HG02973 (cell line): ENCODE results near the gene ZCCHC7.
A peak's percentile ranks its signal among the peaks of the same experiment; 100 is the strongest.
"Not testable (repeated sequence)": the region's sequence is repeated elsewhere in the genome, so short reads cannot be mapped to it uniquely, and the experiment has no call there.

ENCODE experiments used
- ATAC-seq: cut with Tn5 transposase; IDR thresholded peaks from one replicate; pipeline ENCODE4 v1.9.1; 2021; ENCODE audit warnings: moderate library complexity; ENCODE audit not compliant: unreplicated experiment

ZCCHC7 gene

DNA sequence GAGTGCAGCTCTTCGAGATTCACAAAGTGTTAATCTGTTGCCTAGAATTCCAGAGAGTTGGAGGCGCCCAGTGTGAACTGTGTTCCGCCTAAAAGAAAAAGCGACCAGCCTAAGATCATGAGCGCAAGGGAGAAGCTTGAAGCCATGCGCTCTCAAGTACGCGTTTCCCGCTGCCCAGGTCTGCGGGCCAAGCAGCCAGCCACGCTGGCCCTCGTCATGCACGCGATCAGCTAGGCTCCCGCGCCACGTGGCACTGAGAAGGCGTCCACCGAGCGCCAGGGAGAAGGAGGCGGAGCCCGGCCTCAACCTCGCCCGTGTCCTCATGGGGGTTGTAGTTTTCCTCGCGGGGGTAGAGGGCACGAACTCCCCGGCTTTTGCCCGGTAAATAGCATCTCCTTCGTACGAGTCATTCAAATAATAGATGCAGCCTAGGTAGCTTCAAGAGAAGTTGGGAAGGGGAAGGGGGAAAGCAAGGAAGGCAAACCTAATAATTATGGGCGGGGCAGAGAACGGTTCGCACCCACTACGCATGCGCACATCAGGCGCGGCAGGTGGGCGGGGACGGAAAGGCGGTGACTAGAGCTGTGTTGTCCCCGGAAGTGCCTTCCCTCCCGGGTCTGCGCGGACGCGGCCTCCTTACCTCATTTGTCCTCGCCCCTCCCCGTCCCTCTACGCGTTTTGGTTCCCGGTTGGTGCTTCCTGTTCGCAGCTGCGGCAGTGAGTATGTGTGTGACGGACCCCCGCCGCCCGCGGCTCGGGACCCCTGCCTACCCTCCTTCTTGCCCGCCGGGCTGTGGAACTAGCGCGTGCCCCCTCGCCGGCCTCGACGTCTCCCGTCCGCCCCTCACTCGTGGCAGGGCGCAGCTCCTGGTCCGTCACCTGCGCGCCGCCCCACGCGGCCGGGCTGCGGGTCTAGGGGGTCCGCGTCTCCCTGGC, at the start of gene ZCCHC7:
ZCCHC7 (plus strand) TSS at position 668 of the 936 bp plus-strand sequence.
- ATAC-seq: peak; percentile 91

DNA sequence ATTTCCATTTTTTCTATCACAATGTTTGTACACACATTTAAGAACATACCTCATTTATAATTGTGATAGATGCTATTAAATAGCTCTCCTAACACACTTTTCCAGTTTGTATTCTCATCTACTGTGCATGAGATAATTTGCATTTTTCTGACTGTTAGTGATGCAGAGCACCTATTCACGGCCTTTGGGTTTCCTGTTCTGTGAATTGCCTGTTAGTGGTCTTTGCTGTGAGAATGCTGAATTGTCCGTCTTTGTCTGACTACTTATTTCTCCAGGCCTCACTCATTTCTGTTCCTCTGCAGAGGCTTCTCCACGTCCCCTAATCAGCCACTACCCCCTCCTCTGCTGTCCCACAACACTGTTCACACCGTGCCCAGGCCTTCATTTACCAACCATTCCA, 45.6 kb upstream of the ZCCHC7 start:
- ATAC-seq: not testable (repeated sequence)

GRCh38 chr9:37079370-37080164, 40.8 kb upstream of the ZCCHC7 start:
- ATAC-seq: peak; percentile 90

- not testable (repeated sequence) for ATAC-seq
Observed at GRCh38 chr9:37080165-37080628, 40.2 kb upstream of the ZCCHC7 start.

DNA sequence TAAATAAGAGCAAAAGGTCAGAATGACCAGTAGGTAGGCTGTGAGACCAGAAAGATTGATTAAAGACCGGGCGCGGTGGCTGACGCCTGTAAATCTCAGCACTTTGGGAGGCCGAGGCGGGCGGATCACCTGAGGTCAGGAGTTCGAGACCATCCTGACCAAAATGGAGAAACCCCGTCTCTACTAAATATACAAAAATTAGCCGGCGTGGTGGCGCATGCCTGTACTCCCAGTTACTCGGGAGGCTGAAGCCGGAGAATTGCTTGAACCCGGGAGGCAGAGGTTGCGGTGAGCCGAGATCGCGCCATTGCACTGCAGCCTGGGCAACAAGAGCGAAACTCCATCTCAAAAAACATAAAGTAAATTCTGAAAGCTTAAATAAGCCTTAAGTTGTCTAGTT, 38.9 kb upstream of the ZCCHC7 start:
- not testable (repeated sequence) for ATAC-seq

GRCh38 chr9:37082214-37082765, 38.1 kb upstream of the ZCCHC7 start:
- ATAC-seq: no peak

GRCh38 chr9:37083654-37084053, 36.7 kb upstream of the ZCCHC7 start:
- ATAC-seq: no peak

- no peak for ATAC-seq
Observed at GRCh38 chr9:37085233-37085632, 35.1 kb upstream of the ZCCHC7 start.

- not testable (repeated sequence) for ATAC-seq
Observed at GRCh38 chr9:37092714-37093295, 27.6 kb upstream of the ZCCHC7 start.

DNA sequence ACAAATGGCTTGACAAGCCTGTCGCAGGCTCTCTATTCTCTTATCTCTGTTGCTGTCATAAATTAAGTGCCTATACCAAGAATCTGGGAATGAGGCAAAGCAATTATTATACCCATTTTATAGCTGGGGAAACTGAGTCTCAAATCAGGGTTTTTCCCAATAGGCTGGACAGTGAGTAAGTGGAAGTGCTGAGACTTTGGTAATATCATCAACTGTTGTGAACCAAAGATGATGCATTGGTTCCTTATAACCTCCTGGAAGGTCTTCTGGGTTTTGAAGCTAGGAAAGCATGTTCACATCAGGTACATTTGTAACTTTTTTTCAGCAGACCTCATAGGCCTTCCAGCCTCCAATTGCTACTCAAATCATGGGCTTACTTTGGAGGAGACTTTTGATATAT, 25.6 kb upstream of the ZCCHC7 start:
- ATAC-seq: no peak

DNA sequence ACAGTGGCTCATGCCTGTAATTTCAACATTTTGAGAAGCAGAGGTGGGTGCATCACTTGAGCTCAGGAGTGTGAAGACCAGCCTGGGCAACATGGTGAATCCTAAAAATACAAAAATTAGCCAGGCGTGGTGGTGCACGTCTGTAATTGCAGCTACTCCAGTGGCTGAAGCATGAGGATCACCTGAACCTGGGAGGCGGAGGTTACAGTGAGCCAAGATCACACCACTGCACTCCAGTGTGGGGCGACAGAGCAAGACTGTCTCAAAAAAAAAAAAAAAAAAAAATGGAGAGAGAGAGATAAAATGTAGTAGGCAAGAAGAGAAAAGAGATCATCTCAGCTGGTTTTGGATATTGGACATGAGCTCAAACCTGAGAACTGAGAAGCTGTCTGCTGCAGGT, 23.7 kb upstream of the ZCCHC7 start:
- no peak for ATAC-seq

- ATAC-seq: no peak
Observed at GRCh38 chr9:37097294-37097693, 23.1 kb upstream of the ZCCHC7 start.

- no peak for ATAC-seq
Observed at GRCh38 chr9:37100327-37100726, 20.0 kb upstream of the ZCCHC7 start.

DNA sequence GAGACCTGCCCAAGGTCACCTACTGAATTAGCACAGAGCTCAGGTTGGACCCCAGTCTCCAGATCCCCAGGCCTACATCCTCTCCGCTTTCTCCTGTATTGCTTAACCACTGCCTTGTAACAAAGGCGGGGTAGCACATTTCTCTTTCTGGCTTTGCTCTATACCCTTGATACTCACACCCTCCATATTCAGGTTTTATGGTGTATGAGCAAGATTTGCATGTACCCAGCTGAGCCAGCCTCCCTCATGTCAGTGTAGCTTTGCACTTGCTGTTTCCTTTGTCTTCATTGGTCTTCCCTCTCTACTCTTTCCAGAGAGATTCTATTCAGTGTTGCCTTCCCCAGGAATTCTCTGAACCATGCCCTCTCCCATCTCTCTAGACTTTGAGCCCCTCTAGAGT, 19.6 kb upstream of the ZCCHC7 start:
- ATAC-seq: no peak

GRCh38 chr9:37102486-37102885, 17.9 kb upstream of the ZCCHC7 start:
- no peak for ATAC-seq

DNA sequence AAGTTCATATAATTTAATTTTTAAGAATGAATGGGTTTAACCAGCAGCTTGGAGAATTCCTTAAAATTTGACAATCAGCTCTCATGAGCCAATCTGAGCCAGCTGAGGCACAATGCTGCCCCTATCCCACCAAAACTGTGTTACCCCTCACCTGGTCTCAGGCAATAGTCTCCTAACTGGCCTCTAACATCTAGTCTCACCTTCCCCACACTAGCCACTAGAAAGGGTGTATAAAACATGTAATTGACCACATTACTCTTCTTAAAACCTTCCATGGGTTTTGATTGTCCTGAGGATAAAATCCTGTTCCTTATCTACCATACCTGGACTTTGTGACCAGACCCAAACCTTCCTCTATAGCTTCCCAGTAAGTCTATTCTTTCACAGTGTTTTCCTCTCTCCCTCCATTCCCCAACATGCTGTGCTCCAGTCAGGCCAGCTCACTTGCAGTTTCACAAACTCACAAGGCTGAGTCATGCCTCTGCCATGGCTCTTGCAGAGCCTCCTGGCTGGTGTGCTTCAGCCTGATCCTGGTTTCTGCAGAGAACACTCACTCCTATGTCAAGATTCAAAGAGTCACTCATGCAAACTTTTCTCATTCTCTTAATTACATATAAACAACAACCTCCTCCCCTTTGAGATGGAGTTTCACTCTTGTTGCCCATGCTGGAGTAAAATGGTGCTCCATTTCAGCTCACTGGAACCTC, 16.0 kb upstream of the ZCCHC7 start:
- no peak for ATAC-seq

- no peak for ATAC-seq
Observed at GRCh38 chr9:37105234-37105633, 15.1 kb upstream of the ZCCHC7 start.

DNA sequence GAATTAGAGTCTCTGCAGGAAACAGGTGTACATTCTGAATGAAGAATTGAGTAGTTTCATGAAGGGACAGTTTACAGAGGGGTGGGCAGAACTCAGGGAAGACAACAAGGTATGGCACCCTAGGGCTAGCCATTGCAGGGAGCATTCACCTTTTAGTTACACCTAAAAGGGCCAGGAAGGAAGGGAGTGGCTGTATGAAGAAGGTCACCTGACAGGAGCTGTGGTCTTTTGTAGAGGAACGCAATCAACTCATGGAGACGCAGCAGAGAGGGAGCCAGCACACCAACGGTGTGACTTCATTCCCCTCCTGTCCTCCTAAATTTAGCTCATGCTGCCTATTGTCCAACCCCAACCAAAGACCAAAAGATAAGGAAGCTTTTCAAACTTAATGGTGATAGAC, 12.7 kb upstream of the ZCCHC7 start:
- no peak for ATAC-seq

GRCh38 chr9:37114442-37114841, 5.9 kb upstream of the ZCCHC7 start:
- not testable (repeated sequence) for ATAC-seq

GRCh38 chr9:37117956-37118355, 2.4 kb upstream of the ZCCHC7 start:
- ATAC-seq: no peak
